GM21529 (cell line): Measurements from ENCODE around the gene CR1.
"Not testable (repeated sequence)": the region's sequence is repeated elsewhere in the genome, so short reads cannot be mapped to it uniquely, and the experiment has no call there.

Experiments
- ATAC-seq: cut with Tn5 transposase; IDR thresholded peaks from one replicate; pipeline ENCODE4 v1.9.1; 2021; ENCODE audit not compliant: unreplicated experiment

CR1 gene

GRCh38 chr1:207579436-207579799 lies 83.5 kb downstream of the CR1 start:
- peak; percentile 95 for ATAC-seq

- no peak for ATAC-seq
Measured at GRCh38 chr1:207581496-207582153, 85.7 kb downstream of the CR1 start.

GRCh38 chr1:207589506-207589905 lies 93.5 kb downstream of the CR1 start:
- ATAC-seq, result not testable (repeated sequence)

GRCh38 chr1:207591205-207591604 lies 95.2 kb downstream of the CR1 start:
- ATAC-seq, result not testable (repeated sequence)

- ATAC-seq, result not testable (repeated sequence)
Measured at GRCh38 chr1:207594095-207594494, 98.1 kb downstream of the CR1 start.

- ATAC-seq, result no peak
Measured at GRCh38 chr1:207603777-207604176, 107.8 kb downstream of the CR1 start.

GRCh38 chr1:207605444-207606361 lies 109.7 kb downstream of the CR1 start:
- ATAC-seq, result no peak

- no peak for ATAC-seq
Measured at GRCh38 chr1:207606362-207606755, 110.4 kb downstream of the CR1 start.

GRCh38 chr1:207612762-207613161 lies 116.8 kb downstream of the CR1 start:
- ATAC-seq, result no peak

- peak; percentile 93 for ATAC-seq
Measured at GRCh38 chr1:207619871-207620542, 124.0 kb downstream of the CR1 start.

GRCh38 chr1:207620543-207620893 lies 124.6 kb downstream of the CR1 start:
- ATAC-seq, result no peak

GRCh38 chr1:207625504-207626071 lies 129.6 kb downstream of the CR1 start:
- not testable (repeated sequence) for ATAC-seq

GRCh38 chr1:207626972-207627337 lies 131.0 kb downstream of the CR1 start:
- no peak for ATAC-seq

GRCh38 chr1:207627496-207627895 lies 131.5 kb downstream of the CR1 start:
- ATAC-seq, result no peak

GRCh38 chr1:207628776-207629175 lies 132.8 kb downstream of the CR1 start:
- no peak for ATAC-seq

- ATAC-seq, result no peak
Measured at GRCh38 chr1:207631137-207631536, 135.2 kb downstream of the CR1 start.

- no peak for ATAC-seq
Measured at GRCh38 chr1:207633226-207633625, 137.3 kb downstream of the CR1 start.

- not testable (repeated sequence) for ATAC-seq
Measured at GRCh38 chr1:207633699-207634289, 137.8 kb downstream of the CR1 start.

- ATAC-seq, result not testable (repeated sequence)
Measured at GRCh38 chr1:207634293-207634692, 138.3 kb downstream of the CR1 start.

- ATAC-seq, result not testable (repeated sequence)
Measured at GRCh38 chr1:207635569-207636186, 139.7 kb downstream of the CR1 start.
